ENCODE results near the gene METRNL. TPM values are rescaled to one million over a fixed set of nuclear protein-coding genes. Genes with fewer than 3 reads are reported as not detected.

METRNL gene
- total and polyA plus RNA-seq, 12 donors, result 39.0 to 134 (median 70.9) TPM

GRCh38 chr17:83086199-83086880, 6.9 kb downstream of the METRNL start:
- H3K36me3 ChIP-seq, result peaks cover 0 to 83% (median 0%) of the 10 kb centered on the region in 9 donors
- H3K4me1 ChIP-seq, result peaks cover 24 to 94% (median 79%) of the 10 kb centered on the region in 9 donors
- intact Hi-C loops (cut with DNase I), result no loop called here
- ATAC-seq, result no peak
- H3K27ac ChIP-seq, result peak overlapping the region in 2 of 10 donors; percentile 6 to 20
- 74 to 77% methylated on average over 18 of the region's 18 CpGs for WGBS, 2 donors
- no peak for TF ChIP-seq CTCF (IDR thresholded peaks at IDR 0.05)
- H3K9me3 ChIP-seq, result no peaks in the 10 kb centered on the region
- H3K27me3 ChIP-seq, result peaks cover 0 to 6% (median 0%) of the 10 kb centered on the region in 7 donors
- H3K4me3 ChIP-seq, result no peak overlapping the region
- no peak for DNase-seq

DNA sequence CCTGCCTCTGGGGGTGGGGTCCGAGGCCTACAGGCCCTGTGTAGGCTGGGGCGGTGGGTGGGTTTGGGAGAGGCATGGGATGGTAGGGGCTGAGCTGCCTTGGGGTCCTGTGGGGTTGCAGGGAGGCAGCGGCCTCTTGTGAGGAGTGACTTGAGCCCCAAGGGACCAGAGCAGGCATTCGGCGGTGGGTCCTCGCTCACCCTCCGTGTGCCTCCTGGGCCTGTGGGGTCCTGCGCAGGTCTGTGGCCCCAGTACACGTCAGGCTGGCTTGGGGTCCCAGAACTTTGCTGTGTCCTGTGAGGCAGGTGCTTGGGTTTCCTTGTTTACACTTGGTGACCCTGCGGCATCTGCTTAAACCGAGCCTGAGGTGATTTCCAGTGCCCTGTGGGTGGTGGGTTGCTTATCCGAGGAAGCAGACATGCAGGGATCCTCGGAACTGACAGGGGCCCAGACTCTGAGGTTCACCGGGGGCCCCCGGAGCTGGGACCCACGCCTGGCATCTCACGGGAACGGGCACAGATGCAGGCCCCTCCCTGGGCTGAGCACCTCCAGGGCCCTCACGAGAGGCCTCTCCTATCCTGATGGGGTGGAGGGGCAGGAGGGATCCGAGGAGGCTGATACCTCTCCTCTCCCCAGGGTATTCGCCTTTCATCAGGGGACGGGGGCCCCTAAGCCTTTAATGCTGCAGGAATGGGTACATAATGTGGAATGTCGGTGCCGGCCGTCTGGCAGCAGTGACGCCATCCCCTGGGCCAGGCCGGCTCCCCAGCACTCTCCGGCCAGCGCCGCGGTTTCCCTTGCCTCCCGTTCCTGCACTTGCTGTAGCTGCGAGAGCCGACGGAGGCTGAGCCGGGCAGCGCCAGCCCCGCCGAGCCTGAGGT, 7.7 kb downstream of the METRNL start:
- 77% methylated on average over 39 of the region's 39 CpGs for WGBS, 2 donors
- H3K4me1 ChIP-seq, result peaks cover 24 to 94% (median 74%) of the 10 kb centered on the region in 9 donors
- TF ChIP-seq CTCF (IDR thresholded peaks at IDR 0.05), result no peak
- no peaks in the 10 kb centered on the region for H3K9me3 ChIP-seq
- no peak overlapping the region for H3K4me3 ChIP-seq
- no peak for ATAC-seq
- no peak for DNase-seq
- H3K27me3 ChIP-seq, result peaks cover 0 to under 1% (median 0%) of the 10 kb centered on the region in 7 donors
- intact Hi-C loops (cut with DNase I), result no loop called here
- peaks cover 0 to 90% (median 0%) of the 10 kb centered on the region in 9 donors for H3K36me3 ChIP-seq
- H3K27ac ChIP-seq, result peak overlapping the region in 1 of 10 donors; percentile 26

DNA sequence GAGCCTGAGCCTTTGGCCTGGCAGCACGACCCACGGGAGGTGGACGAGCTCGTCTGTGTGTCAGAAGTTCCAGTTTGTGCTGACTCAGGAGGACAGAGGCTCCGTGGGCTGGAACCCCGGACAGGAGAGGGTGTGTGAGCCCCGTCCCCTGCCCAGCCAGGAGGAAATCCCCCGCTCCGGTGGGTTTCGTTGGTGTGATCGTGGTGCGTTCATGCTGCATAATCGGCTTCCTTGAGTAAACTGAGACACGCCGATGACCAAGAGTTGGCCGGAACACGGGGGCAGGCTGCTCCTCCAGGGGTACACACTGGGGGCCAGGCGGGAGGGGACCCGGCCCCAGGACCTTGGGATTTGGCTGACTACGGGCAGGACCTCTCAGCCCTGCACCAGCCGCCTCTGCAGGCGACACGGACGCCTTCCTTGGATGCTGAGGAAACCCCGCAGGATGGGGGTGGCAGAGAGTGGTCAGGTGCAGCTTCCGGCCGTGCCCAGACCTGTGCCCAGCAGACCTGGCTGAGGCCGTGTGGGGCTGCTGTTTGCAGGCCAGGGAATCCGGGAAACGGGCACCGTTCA, 8.5 kb downstream of the METRNL start:
- DNase-seq (no peak), ATAC-seq (no peak)
- Histone ChIP-seq H3K4me3 (no peak overlapping the region), H3K9me3 (no peaks in the 10 kb centered on the region), H3K4me1 (peaks cover 22 to 88% (median 70%) of the 10 kb centered on the region in 9 donors), H3K27me3 (no peaks in the 10 kb centered on the region), H3K27ac (peak overlapping the region in 1 of 10 donors; percentile 13), H3K36me3 (peaks cover 0 to 87% (median 0%) of the 10 kb centered on the region in 9 donors)
- intact Hi-C loops (cut with DNase I), result no loop called here
- 83 to 87% methylated on average over 31 of the region's 31 CpGs for WGBS, 2 donors
- no peak for TF ChIP-seq CTCF (IDR thresholded peaks at IDR 0.05)

GRCh38 chr17:83088451-83088850, 9.0 kb downstream of the METRNL start:
- Histone ChIP-seq H3K4me3 (no peak overlapping the region), H3K4me1 (peaks cover 16 to 86% (median 64%) of the 10 kb centered on the region in 9 donors), H3K36me3 (peaks cover 0 to 88% (median 0%) of the 10 kb centered on the region in 9 donors), H3K27me3 (no peaks in the 10 kb centered on the region), H3K27ac (peak overlapping the region in 1 of 10 donors; percentile 13), H3K9me3 (no peaks in the 10 kb centered on the region)
- no peak for TF ChIP-seq CTCF (IDR thresholded peaks at IDR 0.05)
- intact Hi-C loops (cut with DNase I), result no loop called here
- DNase-seq (no peak), ATAC-seq (no peak)
- 57 to 58% methylated on average over 13 of the region's 13 CpGs for WGBS, 2 donors

Measured in heart right ventricle (tissue), 16 donors.